Endothelial cell of umbilical vein (primary cell): Measurements from ENCODE around the gene RIOX2. TPM values are rescaled to one million over a fixed set of nuclear protein-coding genes. Genes with fewer than 3 reads are reported as not detected.

Experiments used
- BruUV-seq: library from RNA; stranded (reverse); fragments of 400-500 nt; replicated peaks from 2 replicates; lab custom pipeline; 2021; lab: Mats Ljungman, UMichigan
- CTCF ChIA-PET: fragments of 300-600, 350-600 bp; sonication (Branson Sonifier 250); formaldehyde crosslinking; loops from one replicate; lab custom pipeline; 2021; ENCODE audit warnings: antibody characterized with exemption, inconsistent platforms; lab: Charles Lee
- POLR2A ChIA-PET: fragments of 300-600, 350-600 bp; sonication (Branson Sonifier 250); formaldehyde crosslinking; loops from one replicate; lab custom pipeline; 2021; ENCODE audit warnings: antibody characterized with exemption, inconsistent platforms; lab: Charles Lee
- DNase-seq: peaks from one replicate; pipeline ENCODE4 v3.0.0-alpha.2; 2011; ENCODE audit warnings: low read depth, low spot score
- FAIRE-seq: peaks from 2 replicates; lab custom pipeline; 2011; peaks lifted over from hg19 to GRCh38; lab: Jason Lieb, UNC
- H2AFZ ChIP-seq: 2 replicates; pipeline ENCODE4 v1.6.0; 2012; ENCODE audit warnings: low read depth, low read length, control low read depth, inconsistent platforms
- H3K27ac ChIP-seq: 2 replicates; pipeline ENCODE4 v1.5.1; 2011; ENCODE audit warnings: low read depth, mild to moderate bottlenecking, control low read depth, low read length, moderate library complexity; ENCODE audit not compliant: insufficient read depth
- H3K27me3 ChIP-seq, 2 experiments: 2 replicates each; pipeline versions ENCODE4 v1.6.0 to v1.6.1; 2011; ENCODE audit warnings: low read length in 2 of 2, mixed read lengths in 1 of 2; ENCODE audit not compliant: control insufficient read depth in 2 of 2, insufficient read depth in 2 of 2
- H3K36me3 ChIP-seq, 2 experiments: 2 replicates in 1 of 2; 3 replicates in 1 of 2; pipeline ENCODE4 v1.5.1; 2011; ENCODE audit warnings: low read length in 2 of 2, mild to moderate bottlenecking in 1 of 2, moderate library complexity in 1 of 2; ENCODE audit not compliant: control insufficient read depth in 2 of 2, insufficient read depth in 2 of 2; ENCODE audit errors: extremely low read depth in 1 of 2
- H3K4me1 ChIP-seq: 3 replicates; pipeline ENCODE4 v1.5.1; 2011; ENCODE audit warnings: mild to moderate bottlenecking, low read length; ENCODE audit not compliant: control insufficient read depth, insufficient read depth; ENCODE audit errors: extremely low read depth
- H3K4me2 ChIP-seq: 2 replicates; pipeline ENCODE4 v1.6.1; 2011; ENCODE audit warnings: low read length, control low read depth, mixed read lengths; ENCODE audit not compliant: insufficient read depth
- H3K4me3 ChIP-seq, 3 experiments: fragments of 200-600 bp in 1 of 3; sonication (generic), shearing (Covaris generic) in 1 of 3; replicated peaks in 1 of 3; 2 replicates each; pipeline ENCODE4 v1.5.1; 2011 to 2016; ENCODE audit warnings: control low read depth in 3 of 3, low read length in 3 of 3, mild to moderate bottlenecking in 2 of 3, inconsistent platforms in 1 of 3, low read depth in 1 of 3, moderate library complexity in 1 of 3; ENCODE audit not compliant: insufficient read depth in 1 of 3
- H3K79me2 ChIP-seq: 2 replicates; pipeline ENCODE4 v1.6.0; 2012; ENCODE audit warnings: low read length, inconsistent platforms; ENCODE audit not compliant: control insufficient read depth, insufficient read depth
- H3K9ac ChIP-seq: replicated peaks from 2 replicates; pipeline ENCODE3; 2011; ENCODE audit warnings: low read length, control low read depth; ENCODE audit not compliant: insufficient read depth; ENCODE audit errors: extremely low read depth
- H3K9me1 ChIP-seq: replicated peaks from 3 replicates; pipeline ENCODE4 v1.6.0; 2011; ENCODE audit warnings: mild to moderate bottlenecking, low read length; ENCODE audit not compliant: control insufficient read depth, insufficient read depth; ENCODE audit errors: extremely low read depth
- H3K9me3 ChIP-seq: replicated peaks from 2 replicates; pipeline ENCODE4 v1.5.1; 2012; ENCODE audit warnings: low read length, inconsistent platforms; ENCODE audit not compliant: control insufficient read depth, insufficient read depth
- H4K20me1 ChIP-seq: replicated peaks from 2 replicates; pipeline ENCODE3; 2011; ENCODE audit warnings: mild to moderate bottlenecking, low read length; ENCODE audit not compliant: control insufficient read depth, insufficient read depth; ENCODE audit errors: extremely low read depth
- EZH2 ChIP-seq: IDR thresholded peaks from 2 replicates; pipeline ENCODE4 v1.6.1; 2012; ENCODE audit warnings: borderline replicate concordance, low read depth, mild to moderate bottlenecking, moderate library complexity, low read length, inconsistent platforms; ENCODE audit not compliant: severe bottlenecking
- FOS ChIP-seq: IDR thresholded peaks from 2 replicates; pipeline ENCODE4 v1.6.1; 2011; ENCODE audit warnings: mild to moderate bottlenecking, low read length, moderate library complexity, borderline replicate concordance; ENCODE audit not compliant: insufficient read depth
- GATA2 ChIP-seq: IDR thresholded peaks from 2 replicates; pipeline ENCODE4 v1.7.0; 2011; ENCODE audit warnings: low read depth, mild to moderate bottlenecking, moderate library complexity, mixed read lengths, low read length; ENCODE audit not compliant: insufficient read length, insufficient read depth
- JUN ChIP-seq: IDR thresholded peaks from 2 replicates; pipeline ENCODE4 v1.6.1; 2011; ENCODE audit warnings: borderline replicate concordance, low read depth; ENCODE audit not compliant: insufficient read length, insufficient read depth
- MYC ChIP-seq: IDR thresholded peaks from one replicate; pipeline ENCODE4 v1.6.1; 2011; ENCODE audit warnings: mild to moderate bottlenecking, low read depth, low read length
- POLR2A ChIP-seq: IDR thresholded peaks from 2 replicates; pipeline ENCODE4 v1.6.1; 2012; ENCODE audit warnings: low read depth, mild to moderate bottlenecking, control low read depth, low read length
- POLR2AphosphoS5 ChIP-seq: IDR thresholded peaks from 2 replicates; pipeline ENCODE4 v1.6.1; 2012; ENCODE audit warnings: low read depth, mild to moderate bottlenecking, control low read depth, low read length, moderate library complexity; ENCODE audit not compliant: insufficient read depth
- dilution Hi-C: fragments of 300-500 bp; cut with MboI; formaldehyde crosslinking; loops from one replicate; pipeline ENCODE4 v1.15.0; 2019; ENCODE audit warnings: low sequenced_read_pairs; ENCODE audit not compliant: extremely low pct_ligation_motif_present
- intact Hi-C: fragments of 100-400 bp; cut with micrococcal nuclease; formaldehyde crosslinking; loops from one replicate; pipeline ENCODE4 v1.10.0; 2022
- polyA plus RNA-seq, 4 experiments: library from polyadenylated mRNA; depleted of rRNA in 3 of 4; stranded (reverse) in 3 of 4; unstranded in 1 of 4; fragments of >200 nt; gene quantifications; 2 replicates each; pipeline versions ENCODE4 v1.2.1 to v1.2.3, GENCODE V29; 2011 to 2012; ENCODE audit warnings: missing spikeins in 1 of 4
- total RNA-seq: library from RNA; stranded (reverse); gene quantifications from 2 replicates; pipeline ENCODE4 v1.2.3, GENCODE V29; 2021
- TF ChIP-seq, protein P1 (sequence below), 2 donors: IDR thresholded peaks; 1 replicate in 1 of 2; 2 replicates in 1 of 2; pipeline ENCODE4 v1.5.1; 2011; ENCODE audit warnings: low read length in 2 of 2, mild to moderate bottlenecking in 2 of 2, moderate library complexity in 2 of 2, control low read depth in 1 of 2, inconsistent platforms in 1 of 2, low read depth in 1 of 2; ENCODE audit not compliant: insufficient read depth in 1 of 2; ENCODE audit errors: extremely low read depth in 1 of 2
- TF ChIP-seq, protein P2 (sequence below): IDR thresholded peaks from 2 replicates; pipeline ENCODE4 v1.6.1; 2011; ENCODE audit not compliant: insufficient read depth, insufficient read length

RIOX2 gene
- total and polyA plus RNA-seq, 2 donors (not counting 3 experiments of a cell fraction or from before 2014, with no cell fraction given): 14.5 to 30.5 TPM

DNA sequence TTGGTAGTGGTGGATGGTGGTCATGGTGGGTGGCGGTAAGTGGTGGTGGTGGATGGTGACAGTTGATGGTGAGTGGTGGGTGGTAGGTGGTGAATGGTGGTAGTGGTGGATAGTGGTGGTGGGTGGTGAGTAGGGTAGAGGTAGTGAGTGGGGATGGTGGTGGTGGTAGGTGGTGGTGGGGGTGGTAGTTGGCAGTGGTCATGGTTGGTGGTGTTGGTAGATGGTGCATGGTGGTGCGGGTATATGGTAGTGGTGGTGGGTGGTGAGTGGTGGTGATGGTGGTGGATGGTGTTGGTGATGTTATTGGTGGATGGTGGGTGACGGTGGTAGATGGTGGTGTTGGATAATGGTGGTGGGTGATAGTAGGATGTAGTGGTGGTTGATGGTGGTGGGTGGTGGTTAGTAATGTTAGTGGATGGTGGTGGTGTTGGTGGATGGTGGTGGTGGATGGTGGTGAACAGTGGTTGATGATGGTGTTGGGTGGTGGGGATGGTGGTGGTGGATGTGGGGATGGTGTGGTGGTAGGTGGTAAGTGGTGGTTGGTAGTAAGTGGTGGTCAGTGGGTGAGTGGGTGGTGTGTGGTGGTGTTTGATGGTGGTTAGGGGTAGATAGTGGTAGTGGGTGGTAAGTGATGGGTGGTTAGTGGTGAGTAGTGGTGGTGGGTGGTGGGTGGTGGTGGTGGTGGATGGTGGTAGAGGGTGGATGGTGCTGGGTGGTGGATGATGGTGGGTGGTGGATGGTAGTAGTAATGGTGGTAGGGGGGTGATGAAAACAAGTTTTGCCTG is 16.7 kb upstream of the RIOX2 start:
- no peak overlapping the region for H3K9ac ChIP-seq
- intact Hi-C loops (no loop called here), dilution Hi-C loops (no loop called here)
- DNase-seq (no peak), FAIRE-seq (no peak)
- H3K27me3 ChIP-seq: peaks cover 2 to 13% of the 10 kb centered on the region in 2 experiments
- H3K9me1 ChIP-seq: no peaks in the 10 kb centered on the region
- H3K36me3 ChIP-seq: no peaks in the 10 kb centered on the region
- no peak overlapping the region for H3K27ac ChIP-seq
- H3K4me2 ChIP-seq: no peak overlapping the region
- BruUV-seq: no TSS peak
- ChIA-PET POLR2A (no interaction called here), CTCF (no interaction called here)
- H3K9me3 ChIP-seq: no peaks in the 10 kb centered on the region
- H4K20me1 ChIP-seq: no peaks in the 10 kb centered on the region
- H3K4me3 ChIP-seq: no peak overlapping the region
- no peaks in the 10 kb centered on the region for H3K4me1 ChIP-seq
- H2AFZ ChIP-seq: no peak overlapping the region
- TF ChIP-seq, protein P1, sequence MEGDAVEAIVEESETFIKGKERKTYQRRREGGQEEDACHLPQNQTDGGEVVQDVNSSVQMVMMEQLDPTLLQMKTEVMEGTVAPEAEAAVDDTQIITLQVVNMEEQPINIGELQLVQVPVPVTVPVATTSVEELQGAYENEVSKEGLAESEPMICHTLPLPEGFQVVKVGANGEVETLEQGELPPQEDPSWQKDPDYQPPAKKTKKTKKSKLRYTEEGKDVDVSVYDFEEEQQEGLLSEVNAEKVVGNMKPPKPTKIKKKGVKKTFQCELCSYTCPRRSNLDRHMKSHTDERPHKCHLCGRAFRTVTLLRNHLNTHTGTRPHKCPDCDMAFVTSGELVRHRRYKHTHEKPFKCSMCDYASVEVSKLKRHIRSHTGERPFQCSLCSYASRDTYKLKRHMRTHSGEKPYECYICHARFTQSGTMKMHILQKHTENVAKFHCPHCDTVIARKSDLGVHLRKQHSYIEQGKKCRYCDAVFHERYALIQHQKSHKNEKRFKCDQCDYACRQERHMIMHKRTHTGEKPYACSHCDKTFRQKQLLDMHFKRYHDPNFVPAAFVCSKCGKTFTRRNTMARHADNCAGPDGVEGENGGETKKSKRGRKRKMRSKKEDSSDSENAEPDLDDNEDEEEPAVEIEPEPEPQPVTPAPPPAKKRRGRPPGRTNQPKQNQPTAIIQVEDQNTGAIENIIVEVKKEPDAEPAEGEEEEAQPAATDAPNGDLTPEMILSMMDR (IDR thresholded peaks at IDR 0.05; ENCODE audit: extremely low read depth in 1 of 2, insufficient read depth in 1 of 2, low read depth in 1 of 2, low read length in 2 of 2): no peak
- no peak for TF ChIP-seq GATA2
- TF ChIP-seq, protein P2, sequence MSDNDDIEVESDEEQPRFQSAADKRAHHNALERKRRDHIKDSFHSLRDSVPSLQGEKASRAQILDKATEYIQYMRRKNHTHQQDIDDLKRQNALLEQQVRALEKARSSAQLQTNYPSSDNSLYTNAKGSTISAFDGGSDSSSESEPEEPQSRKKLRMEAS: no peak
- TF ChIP-seq EZH2: no peak
- no peak for TF ChIP-seq JUN
- no peak for TF ChIP-seq POLR2AphosphoS5
- TF ChIP-seq MYC: no peak
- no peak for TF ChIP-seq POLR2A
- no peak for TF ChIP-seq FOS
- H3K79me2 ChIP-seq: no peaks in the 10 kb centered on the region
